H1 (cell line): ENCODE data around the gene EAF2. TPM values are rescaled to one million over a fixed set of nuclear protein-coding genes. Genes with fewer than 3 reads are reported as not detected.

ENCODE experiments used
- CHD7 ChIP-seq: fragments of 300-600 bp; sonication (generic); IDR thresholded peaks from 2 replicates; pipeline ENCODE4 v1.7.1; 2012; ENCODE audit warnings: low read length, moderate library complexity, mild to moderate bottlenecking, inconsistent platforms; ENCODE audit not compliant: insufficient replicate concordance
- ZNF274 ChIP-seq: IDR thresholded peaks from 2 replicates; pipeline ENCODE4 v1.7.0; 2012; ENCODE audit warnings: low read length, borderline replicate concordance; ENCODE audit errors: extremely low read depth
- polyA plus RNA-seq, 7 experiments: library from polyadenylated mRNA; depleted of rRNA in 3 of 7; stranded (reverse) in 5 of 7; unstranded in 2 of 7; fragments of >200 nt in 5 of 7; fragments of 200-250 nt in 2 of 7; gene quantifications; 1 replicate in 5 of 7; 2 replicates in 1 of 7; 4 replicates in 1 of 7; pipeline versions ENCODE4 v1.2.1 to v1.2.3, GENCODE V29; 2011 to 2013; ENCODE audit warnings: missing spikeins in 2 of 7, mixed read lengths in 2 of 7
- total RNA-seq: library from RNA; stranded (reverse); fragmentation: NEBNext Ultra II Directional; extraction: Animal tissue kit (Norgen Biotek cat#: 25700); gene quantifications from 2 replicates; pipeline ENCODE4 v1.2.1, GENCODE V29; 2021

The EAF2 gene
- total and polyA plus RNA-seq, 2 of the 8 experiments (the other 6 are each of a cell fraction or from before 2014, with no cell fraction given) = 3.6 to 6.6 TPM

GRCh38 chr3:121819236-121819635, 15.8 kb upstream of the EAF2 start (continued):
- TF ChIP-seq CHD7 (no peak), ZNF274 (no peak)
